ENCODE measurements around the gene GNB1. TPM values are rescaled to one million over a fixed set of nuclear protein-coding genes. Genes with fewer than 3 reads are reported as not detected.

GNB1 gene
- polyA plus RNA-seq, 1 experiment, result 400 TPM

GRCh38 chr1:1761504-1762376 is 129.1 kb downstream of the GNB1 start:
- TF ChIP-seq, protein P1, sequence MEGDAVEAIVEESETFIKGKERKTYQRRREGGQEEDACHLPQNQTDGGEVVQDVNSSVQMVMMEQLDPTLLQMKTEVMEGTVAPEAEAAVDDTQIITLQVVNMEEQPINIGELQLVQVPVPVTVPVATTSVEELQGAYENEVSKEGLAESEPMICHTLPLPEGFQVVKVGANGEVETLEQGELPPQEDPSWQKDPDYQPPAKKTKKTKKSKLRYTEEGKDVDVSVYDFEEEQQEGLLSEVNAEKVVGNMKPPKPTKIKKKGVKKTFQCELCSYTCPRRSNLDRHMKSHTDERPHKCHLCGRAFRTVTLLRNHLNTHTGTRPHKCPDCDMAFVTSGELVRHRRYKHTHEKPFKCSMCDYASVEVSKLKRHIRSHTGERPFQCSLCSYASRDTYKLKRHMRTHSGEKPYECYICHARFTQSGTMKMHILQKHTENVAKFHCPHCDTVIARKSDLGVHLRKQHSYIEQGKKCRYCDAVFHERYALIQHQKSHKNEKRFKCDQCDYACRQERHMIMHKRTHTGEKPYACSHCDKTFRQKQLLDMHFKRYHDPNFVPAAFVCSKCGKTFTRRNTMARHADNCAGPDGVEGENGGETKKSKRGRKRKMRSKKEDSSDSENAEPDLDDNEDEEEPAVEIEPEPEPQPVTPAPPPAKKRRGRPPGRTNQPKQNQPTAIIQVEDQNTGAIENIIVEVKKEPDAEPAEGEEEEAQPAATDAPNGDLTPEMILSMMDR (IDR thresholded peaks at IDR 0.05; ENCODE audit: low read depth, low read length), result no peak
- H3K4me3 ChIP-seq (ENCODE audit: low read depth, low read length), result no peak overlapping the region
- CTCF ChIA-PET, result no interaction called here
- no peaks in the 10 kb centered on the region for H3K9me3 ChIP-seq (ENCODE audit: control insufficient read depth, insufficient read depth, low read length)
- POLR2A ChIA-PET, result no interaction called here
- DNase-seq (ENCODE audit: low read depth, low spot score), result no peak
- no peaks in the 10 kb centered on the region for H3K27me3 ChIP-seq (ENCODE audit: control insufficient read depth, insufficient read depth, low read length)
- no peak overlapping the region for H3K27ac ChIP-seq (ENCODE audit: low read depth, low read length)

- no peaks in the 10 kb centered on the region for H3K9me3 ChIP-seq (ENCODE audit: control insufficient read depth, insufficient read depth, low read length)
- H3K27me3 ChIP-seq (ENCODE audit: control insufficient read depth, insufficient read depth, low read length), result no peaks in the 10 kb centered on the region
- ChIA-PET POLR2A (no interaction called here), CTCF (no interaction called here)
- DNase-seq (ENCODE audit: low read depth, low spot score), result no peak
- no peak overlapping the region for H3K27ac ChIP-seq (ENCODE audit: low read depth, low read length)
- TF ChIP-seq, protein P1 (IDR thresholded peaks at IDR 0.05; ENCODE audit: low read depth, low read length), result no peak
- H3K4me3 ChIP-seq (ENCODE audit: low read depth, low read length), result no peak overlapping the region
These were observed 130.2 kb downstream of the GNB1 start for GRCh38 chr1:1760715-1761114.

DNA sequence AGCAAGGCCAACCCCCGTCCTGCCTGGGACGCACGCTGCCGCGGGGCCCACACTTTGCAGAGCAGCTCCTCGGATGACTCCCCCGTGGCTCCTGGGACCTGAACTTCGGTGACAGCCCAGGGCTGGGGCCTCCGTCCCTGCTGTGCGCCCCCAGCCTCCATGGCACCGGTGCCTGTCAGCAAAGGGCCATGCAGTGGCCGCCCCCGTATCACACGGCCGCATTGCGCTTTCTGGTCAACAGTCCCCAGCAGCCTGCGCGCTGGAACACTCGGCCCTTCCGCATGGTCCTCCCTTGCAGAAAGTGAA is 130.6 kb downstream of the GNB1 start:
- ChIA-PET CTCF (no interaction called here), POLR2A (no interaction called here)

DNA sequence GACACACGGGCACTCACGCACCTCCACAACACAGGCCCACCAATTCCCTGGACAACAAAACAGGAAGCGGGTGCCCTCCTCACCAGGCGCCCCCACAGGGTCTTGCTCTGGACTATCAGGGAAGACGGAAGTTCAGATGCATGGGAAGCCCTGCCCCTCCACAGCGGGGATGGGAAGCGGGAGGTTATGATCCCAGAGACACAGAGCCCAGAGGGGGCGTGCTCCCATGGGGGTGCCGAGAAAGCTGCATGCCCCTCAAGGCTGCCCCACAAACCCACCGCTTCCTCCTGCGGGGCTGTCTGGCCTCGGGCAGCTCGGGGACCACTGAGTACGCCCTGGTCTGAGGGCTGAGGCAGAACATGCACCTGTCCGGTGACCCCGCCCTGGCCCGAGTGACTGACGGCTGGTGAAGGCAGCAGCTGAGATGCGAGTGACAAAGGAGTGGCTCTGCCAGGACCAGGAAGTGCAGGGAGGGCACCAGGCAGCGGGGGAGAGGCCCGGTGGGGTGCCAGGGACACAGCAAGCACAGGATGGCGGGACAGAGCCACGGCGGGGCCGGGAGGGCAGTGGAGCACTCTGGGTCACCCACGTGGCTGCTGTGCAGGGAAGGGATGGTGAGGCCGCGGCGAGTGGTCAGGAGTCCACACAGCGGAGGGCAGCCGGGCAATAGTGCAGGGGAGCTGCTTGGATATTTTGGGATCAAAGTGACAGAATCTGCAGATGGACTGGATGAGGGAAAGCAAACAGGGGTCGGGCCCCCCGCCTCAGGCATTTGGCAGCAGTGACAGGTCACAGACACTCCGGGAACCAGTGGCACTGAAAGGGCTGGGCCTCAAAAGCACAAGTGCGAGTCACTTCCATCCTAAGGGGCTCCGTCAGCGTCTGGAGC is 131.2 kb downstream of the GNB1 start:
- H3K27me3 ChIP-seq (ENCODE audit: control insufficient read depth, insufficient read depth, low read length), result no peaks in the 10 kb centered on the region
- TF ChIP-seq, protein P1 (IDR thresholded peaks at IDR 0.05; ENCODE audit: low read depth, low read length), result no peak
- no peak overlapping the region for H3K4me3 ChIP-seq (ENCODE audit: low read depth, low read length)
- no peak overlapping the region for H3K27ac ChIP-seq (ENCODE audit: low read depth, low read length)
- no peaks in the 10 kb centered on the region for H3K9me3 ChIP-seq (ENCODE audit: control insufficient read depth, insufficient read depth, low read length)
- ChIA-PET CTCF (no interaction called here), POLR2A (no interaction called here)
- DNase-seq (ENCODE audit: low read depth, low spot score), result no peak

More for the DNA sequence above, 130.6 kb downstream of the GNB1 start:
- Histone ChIP-seq H3K9me3 (ENCODE audit: control insufficient read depth, insufficient read depth, low read length) (no peaks in the 10 kb centered on the region), H3K27ac (ENCODE audit: low read depth, low read length) (no peak overlapping the region), H3K4me3 (ENCODE audit: low read depth, low read length) (no peak overlapping the region), H3K27me3 (ENCODE audit: control insufficient read depth, insufficient read depth, low read length) (no peaks in the 10 kb centered on the region)
- TF ChIP-seq, protein P1 (IDR thresholded peaks at IDR 0.05; ENCODE audit: low read depth, low read length), result no peak
- no peak for DNase-seq (ENCODE audit: low read depth, low spot score)

Data from AG04450 (cell line).